ENCODE results near the gene SUPT6H.
A peak's percentile ranks its signal among the peaks of the same experiment; 100 is the strongest.
"Not testable (repeated sequence)": the region's sequence is repeated elsewhere in the genome, so short reads cannot be mapped to it uniquely, and the experiment has no call there.

Gene SUPT6H

GRCh38 chr17:28720247-28720996 lies 58.4 kb downstream of the SUPT6H start:
- peak; percentile 59 to 60 for DNase-seq

GRCh38 chr17:28720997-28721329 lies 59.0 kb downstream of the SUPT6H start:
- DNase-seq: peak in 1 of 2 donors; percentile 43

GRCh38 chr17:28722417-28723158 lies 60.6 kb downstream of the SUPT6H start:
- no peak for DNase-seq

GRCh38 chr17:28723159-28723835 lies 61.3 kb downstream of the SUPT6H start:
- DNase-seq: no peak

- DNase-seq: not testable (repeated sequence)
Measured at GRCh38 chr17:28723836-28724499, 62.0 kb downstream of the SUPT6H start.

GRCh38 chr17:28724500-28725165 lies 62.6 kb downstream of the SUPT6H start:
- no peak for DNase-seq

GRCh38 chr17:28725166-28725659 lies 63.2 kb downstream of the SUPT6H start:
- DNase-seq: peak; percentile 46

GRCh38 chr17:28725660-28726225 lies 63.7 kb downstream of the SUPT6H start:
- DNase-seq: peak; percentile 72 to 78

GRCh38 chr17:28726226-28726626 lies 64.2 kb downstream of the SUPT6H start, which contains the start of gene TLCD1:
TSS of gene TLCD1 (minus strand) at chr17:28726233. CDS start at chr17:28726097, 136 bp downstream.
- DNase-seq: peak; percentile 80 to 84

- peak; percentile 93 to 95 for DNase-seq
Measured at GRCh38 chr17:28726627-28727491, 64.9 kb downstream of the SUPT6H start.

GRCh38 chr17:28728364-28729200 lies 66.6 kb downstream of the SUPT6H start, which contains the start of gene NEK8:
TSS of gene NEK8 (plus strand) at chr17:28728788. CDS start at chr17:28728814, 26 bp downstream.
- peak; percentile 99 for DNase-seq

GRCh38 chr17:28729950-28730330 lies 67.9 kb downstream of the SUPT6H start:
- DNase-seq: no peak

- no peak for DNase-seq
Measured at GRCh38 chr17:28733346-28733745, 71.3 kb downstream of the SUPT6H start.

- DNase-seq: no peak
Measured at GRCh38 chr17:28734712-28735241, 72.8 kb downstream of the SUPT6H start.

- DNase-seq: no peak
Measured at GRCh38 chr17:28735242-28735722, 73.3 kb downstream of the SUPT6H start.

GRCh38 chr17:28735913-28736769 lies 74.1 kb downstream of the SUPT6H start:
- DNase-seq: not testable (repeated sequence)

GRCh38 chr17:28737316-28737715 lies 75.3 kb downstream of the SUPT6H start:
- no peak for DNase-seq

Data from stimulated activated CD4-positive, alpha-beta T cell treated with anti-CD3 and anti-CD28 coated beads, Interleukin-2, amount 100 ng/mL, for 24 hours (primary cell).